Stimulated activated CD4-positive, alpha-beta T cell treated with anti-CD3 and anti-CD28 coated beads, Interleukin-4, amount 100 ng/mL, for 24 hours (primary cell): ENCODE results near the gene DIABLO.
"Not testable (repeated sequence)": the region's sequence is repeated elsewhere in the genome, so short reads cannot be mapped to it uniquely, and the experiment has no call there.

ENCODE experiments used
- DNase-seq: peaks from one replicate; pipeline ENCODE4 v3.0.0-alpha.2; 2020

The DIABLO gene

GRCh38 chr12:122187466-122187865, 38.4 kb downstream of the DIABLO start:
- DNase-seq = no peak

GRCh38 chr12:122185494-122186082, 40.3 kb downstream of the DIABLO start:
- DNase-seq = no peak

DNA sequence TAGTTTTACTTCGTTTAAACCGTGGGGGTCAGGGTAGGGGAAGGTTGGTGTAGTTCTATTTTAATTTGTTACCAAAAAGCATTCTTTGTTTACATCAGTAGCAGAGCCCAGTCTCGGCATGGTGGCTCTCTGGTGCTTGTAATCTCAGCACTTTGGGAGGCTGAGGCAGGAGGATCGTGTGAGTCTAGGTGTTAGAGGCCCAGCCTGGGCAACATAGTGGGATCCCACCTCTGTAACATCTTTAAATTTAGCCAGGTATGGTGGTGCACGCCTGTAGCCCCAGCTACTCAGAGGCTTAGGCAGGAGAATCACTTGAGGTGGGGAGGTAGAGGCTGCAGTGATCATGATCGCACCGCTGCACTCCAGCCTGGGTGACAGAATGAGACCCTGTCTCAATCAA, 40.8 kb downstream of the DIABLO start:
- no peak for DNase-seq

DNA sequence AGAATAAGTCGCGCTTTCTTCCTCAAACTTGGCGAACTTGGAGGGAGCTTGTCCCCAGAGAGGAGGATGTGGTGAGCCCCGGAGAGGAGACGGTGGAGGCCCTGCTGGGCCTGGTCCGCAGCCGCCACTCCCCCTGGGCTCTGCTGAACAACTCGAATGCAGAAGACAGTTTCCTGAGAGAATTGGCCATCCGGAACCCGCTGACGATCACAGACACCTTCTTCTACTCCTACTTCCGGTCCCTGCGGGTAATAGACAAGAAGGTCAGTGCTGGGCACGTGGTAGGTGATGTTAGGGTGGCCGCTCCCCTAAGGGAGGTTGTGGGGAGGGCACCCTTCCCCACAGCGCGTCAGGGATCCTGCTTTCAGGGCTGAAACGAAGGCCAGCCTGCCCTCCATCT, 41.3 kb downstream of the DIABLO start:
- no peak for DNase-seq

DNA sequence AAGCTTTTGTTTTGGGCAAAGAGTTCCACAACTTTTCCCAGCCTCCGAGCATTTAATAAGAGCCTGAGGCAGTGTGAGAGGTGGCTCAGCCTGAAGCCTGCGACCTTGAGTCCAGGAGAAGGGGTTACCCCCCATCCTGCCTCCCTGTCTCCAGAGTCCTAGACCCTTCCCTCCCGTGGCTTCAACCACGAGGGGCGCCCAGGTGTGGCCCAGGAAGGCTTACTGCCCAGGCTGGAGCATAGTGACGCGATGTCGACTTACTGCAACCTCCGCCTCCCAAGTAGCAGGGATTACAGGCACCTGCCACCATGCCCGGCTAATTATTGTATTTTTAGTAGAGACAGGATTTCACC, 42.3 kb downstream of the DIABLO start:
- no peak for DNase-seq

- no peak for DNase-seq
Observed at GRCh38 chr12:122182887-122183587, 42.8 kb downstream of the DIABLO start, which contains the start of gene LRRC43. Gene LRRC43, plus strand, starts transcription at chr12:122183123. Its CDS starts 22 bp downstream, at chr12:122183145.

DNA sequence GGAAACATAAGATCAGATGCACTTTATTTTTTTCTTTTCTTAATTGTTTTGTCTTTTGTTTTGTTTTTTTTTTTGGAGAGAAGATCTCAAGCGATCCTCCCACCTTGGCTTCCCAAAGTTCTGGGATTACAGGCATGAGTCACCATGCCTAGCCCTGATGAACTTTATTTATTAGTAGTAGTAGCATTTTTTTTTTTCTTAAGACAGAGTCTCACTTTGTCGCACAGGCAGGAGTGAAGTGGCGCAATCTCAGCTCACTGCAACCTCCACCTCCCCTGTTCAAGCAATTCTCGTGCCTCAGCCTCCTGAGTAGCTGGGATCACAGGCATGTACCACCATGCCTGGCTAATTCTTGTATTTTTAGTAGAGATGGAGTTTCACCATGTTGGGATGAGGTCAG, 49.4 kb downstream of the DIABLO start:
- DNase-seq = not testable (repeated sequence)

DNA sequence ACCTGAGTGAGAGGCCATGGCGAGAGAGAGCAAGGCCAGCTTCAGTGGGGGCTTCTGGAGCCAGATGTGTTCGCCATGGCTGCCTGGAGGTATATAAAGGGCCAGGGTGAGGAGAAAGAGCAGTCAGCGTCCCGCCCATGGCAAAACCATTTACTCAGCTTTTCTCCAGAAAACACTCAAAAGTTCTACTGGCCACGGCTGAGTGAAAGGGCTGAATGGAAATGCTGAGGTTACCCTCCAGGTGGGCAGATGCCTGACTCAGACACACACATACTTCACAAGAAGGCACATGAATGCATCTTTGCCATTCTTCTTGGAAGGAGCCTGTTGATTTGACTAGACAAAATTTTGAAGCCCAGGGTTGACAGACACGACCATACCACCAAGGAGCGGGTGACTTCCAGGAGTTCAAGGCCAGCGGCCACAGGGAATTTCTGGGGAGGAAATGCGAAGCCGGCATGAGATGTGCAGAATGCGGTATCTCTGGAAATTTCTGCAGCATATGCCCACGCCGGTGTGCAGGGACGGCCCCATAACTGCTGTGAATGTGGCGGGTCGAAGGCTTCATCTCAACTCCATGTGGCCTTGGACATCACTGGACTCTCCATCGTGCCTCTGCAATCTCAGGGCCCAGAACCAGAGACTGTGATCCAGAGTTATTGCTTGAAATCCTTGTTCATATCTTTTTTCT, 51.6 kb downstream of the DIABLO start, which contains the start of gene IL31:
Gene IL31 (minus strand): TSS at position 67 of the 691 bp plus-strand sequence. CDS start 49 bp downstream, at position 18.
- no peak for DNase-seq

DNA sequence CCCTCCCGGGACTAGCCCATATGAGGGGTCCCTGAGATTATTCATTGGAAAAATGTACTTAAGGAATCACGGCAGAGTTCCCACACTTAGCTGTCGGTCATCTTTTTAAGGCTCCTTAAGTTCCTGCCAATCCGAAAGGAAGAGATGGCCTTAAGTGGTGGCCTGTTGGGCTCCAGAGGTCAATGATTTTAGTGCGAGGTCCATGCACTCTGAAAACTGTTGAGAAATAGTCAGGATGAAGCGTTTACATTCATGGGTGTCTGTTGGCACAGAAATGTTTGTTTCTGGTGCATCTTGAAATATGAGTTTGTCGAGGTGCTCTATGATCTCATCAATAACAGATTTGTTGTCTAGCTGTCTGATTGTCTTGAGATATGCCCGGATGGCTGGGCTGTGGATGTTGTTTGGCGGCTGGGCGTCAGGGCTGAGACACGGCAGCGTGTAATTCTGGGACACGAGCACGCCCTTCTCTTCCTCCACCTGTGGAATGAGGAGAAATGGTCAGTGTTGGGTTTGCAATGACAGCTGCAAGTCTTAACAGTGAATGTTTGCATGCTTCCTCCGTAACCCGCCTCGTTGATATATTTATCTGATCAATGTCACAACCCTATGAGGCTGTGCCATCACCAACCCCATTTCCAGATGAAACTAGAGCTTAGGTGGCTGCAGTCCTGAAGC, 53.5 kb downstream of the DIABLO start:
- no peak for DNase-seq

DNA sequence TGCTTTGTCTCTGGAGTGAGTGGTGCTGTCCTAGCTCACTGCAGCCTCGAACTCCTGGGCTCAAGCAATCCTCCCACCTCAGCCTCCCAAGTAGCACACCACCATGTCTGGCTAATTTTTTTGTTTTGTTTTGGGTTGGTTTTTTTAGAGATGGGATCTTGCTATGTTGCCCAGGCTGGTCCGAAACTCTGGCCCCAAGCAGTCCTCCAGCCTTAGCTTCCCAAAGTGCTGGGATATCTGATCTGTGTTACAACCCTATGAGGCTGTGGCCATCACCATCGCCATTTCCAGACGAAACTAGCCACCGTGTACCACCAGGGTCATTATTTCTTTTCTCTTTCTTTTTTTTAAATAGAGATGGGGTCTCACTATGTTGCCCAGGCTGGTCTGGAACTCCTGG, 54.5 kb downstream of the DIABLO start:
- DNase-seq = no peak

DNA sequence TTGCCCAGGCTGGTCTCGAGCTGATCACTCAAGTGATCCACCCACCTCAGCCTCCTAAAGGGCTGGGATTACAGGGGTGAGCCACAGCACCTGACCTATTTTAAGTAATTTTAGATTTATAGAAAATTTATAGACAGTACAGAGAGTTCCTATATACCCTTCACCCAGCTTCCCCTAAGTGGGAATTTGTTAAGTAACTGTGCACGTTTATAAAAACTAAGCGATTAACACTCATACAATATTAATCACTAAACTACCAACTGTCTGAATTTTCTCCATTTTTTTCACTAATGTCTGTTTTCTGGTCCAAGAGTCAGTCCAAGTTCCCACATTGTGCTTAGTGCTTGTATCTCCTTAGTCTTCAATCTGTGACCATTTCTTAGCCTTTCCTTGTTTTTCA, 57.4 kb downstream of the DIABLO start:
- no peak for DNase-seq

GRCh38 chr12:122167356-122167925, 58.4 kb downstream of the DIABLO start:
- no peak for DNase-seq

- DNase-seq = peak; percentile 52
Observed at GRCh38 chr12:122166422-122167349, 59.2 kb downstream of the DIABLO start.

DNA sequence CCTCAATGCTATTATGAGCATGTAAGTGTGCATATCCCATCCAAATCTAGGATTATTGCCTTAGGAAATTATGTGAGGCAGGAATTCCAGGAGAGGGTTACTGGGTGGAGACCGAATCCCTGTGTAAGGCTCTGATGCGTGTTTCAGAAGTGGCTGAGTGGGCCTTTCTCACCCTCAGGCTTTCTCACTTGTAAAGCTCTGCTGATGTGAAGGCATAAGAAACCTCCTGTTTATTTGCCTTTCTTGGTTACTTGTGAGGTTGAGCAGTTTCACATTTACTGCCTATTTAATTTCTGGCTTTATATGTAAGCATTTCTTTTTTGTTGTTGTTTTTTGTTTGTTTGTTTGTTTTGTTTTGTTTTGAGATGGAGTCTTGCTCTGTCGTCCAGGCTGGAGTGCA, 62.9 kb downstream of the DIABLO start:
- DNase-seq = no peak

GRCh38 chr12:122161682-122162081, 64.2 kb downstream of the DIABLO start:
- no peak for DNase-seq

GRCh38 chr12:122160761-122161160, 65.1 kb downstream of the DIABLO start:
- DNase-seq = no peak

- DNase-seq = no peak
Observed at GRCh38 chr12:122159882-122160281, 66.0 kb downstream of the DIABLO start.

- no peak for DNase-seq
Observed at GRCh38 chr12:122158700-122159285, 67.1 kb downstream of the DIABLO start.
